Measurements from ENCODE around the gene TTC39C. TPM values are rescaled to one million over a fixed set of nuclear protein-coding genes. Genes with fewer than 3 reads are reported as not detected.

TTC39C gene
- total RNA-seq, 4 donors from 2014 or later, result 12.3 to 35.9 (median 24.8) TPM

- no peak overlapping the region for H3K4me3 ChIP-seq
- H3K36me3 ChIP-seq, result no peaks in the 10 kb centered on the region
- no peak for DNase-seq
- 52 to 71% methylated on average over 5 of the region's 5 CpGs for WGBS, 2 donors
- no peaks in the 10 kb centered on the region for H3K27me3 ChIP-seq
- H3K4me1 ChIP-seq, result peaks cover 0 to 8% (median 3%) of the 10 kb centered on the region in 3 donors
- intact Hi-C loops (cut with DNase I), result loop anchor here (10.0 kb wide), 1 partner anchor 58 kb away; no protein-coding TSS in a partner anchor
- H3K9me3 ChIP-seq, result no peaks in the 10 kb centered on the region
- TF ChIP-seq POLR2A (IDR thresholded peaks at IDR 0.05) (no peak), CTCF (IDR thresholded peaks at IDR 0.05) (no peak)
- no peak overlapping the region for H3K27ac ChIP-seq
Measured at GRCh38 chr18:24006712-24007313, 7.7 kb upstream of the TTC39C start.

GRCh38 chr18:24009246-24009645 lies 5.3 kb upstream of the TTC39C start:
- H3K4me1 ChIP-seq, result peaks cover 0 to 20% (median 5%) of the 10 kb centered on the region in 3 donors
- TF ChIP-seq CTCF (IDR thresholded peaks at IDR 0.05), result no peak
- TF ChIP-seq POLR2A (IDR thresholded peaks at IDR 0.05), result no peak
- H3K9me3 ChIP-seq, result no peaks in the 10 kb centered on the region
- H3K36me3 ChIP-seq, result no peaks in the 10 kb centered on the region
- H3K27ac ChIP-seq, result no peak overlapping the region
- intact Hi-C loops (cut with DNase I), result loop anchor here (10.0 kb wide), 1 partner anchor 56 kb away; no protein-coding TSS in a partner anchor
- 57 to 67% methylated on average over 1 of the region's 1 CpG for WGBS, 2 donors
- H3K27me3 ChIP-seq, result no peaks in the 10 kb centered on the region
- H3K4me3 ChIP-seq, result no peak overlapping the region
- DNase-seq, result no peak

- no peak overlapping the region for H3K27ac ChIP-seq
- 64 to 78% methylated on average over 7 of the region's 7 CpGs for WGBS, 2 donors
- H3K36me3 ChIP-seq, result no peaks in the 10 kb centered on the region
- H3K9me3 ChIP-seq, result no peaks in the 10 kb centered on the region
- TF ChIP-seq CTCF (IDR thresholded peaks at IDR 0.05), result no peak
- no peak for TF ChIP-seq POLR2A (IDR thresholded peaks at IDR 0.05)
- intact Hi-C loops (cut with DNase I), result loop anchor here (10.0 kb wide), 2 partner anchors 55 to 105 kb away; no protein-coding TSS in a partner anchor
- peaks cover 0 to 17% (median 5%) of the 10 kb centered on the region in 3 donors for H3K4me1 ChIP-seq
- DNase-seq, result no peak
- no peak overlapping the region for H3K4me3 ChIP-seq
- no peaks in the 10 kb centered on the region for H3K27me3 ChIP-seq
Measured at GRCh38 chr18:24009651-24010333, 4.8 kb upstream of the TTC39C start.

- no peaks in the 10 kb centered on the region for H3K9me3 ChIP-seq
- TF ChIP-seq POLR2A (IDR thresholded peaks at IDR 0.05), result no peak
- no peak for TF ChIP-seq CTCF (IDR thresholded peaks at IDR 0.05)
- no peaks in the 10 kb centered on the region for H3K27me3 ChIP-seq
- 79 to 83% methylated on average over 7 of the region's 7 CpGs for WGBS, 2 donors
- DNase-seq, result no peak
- H3K36me3 ChIP-seq, result no peaks in the 10 kb centered on the region
- no peak overlapping the region for H3K4me3 ChIP-seq
- intact Hi-C loops (cut with DNase I), result loop anchor here (10.0 kb wide), 1 partner anchor 104 kb away; no protein-coding TSS in a partner anchor
- H3K4me1 ChIP-seq, result peaks cover 0 to 23% (median 5%) of the 10 kb centered on the region in 3 donors
- H3K27ac ChIP-seq, result no peak overlapping the region
Measured at GRCh38 chr18:24010673-24011072, 3.9 kb upstream of the TTC39C start.

All from esophagus squamous epithelium (tissue), 5 donors.